Cardiac muscle cell (in vitro differentiated cells and primary cell): ENCODE results near the gene TMCC2. TPM values are rescaled to one million over a fixed set of nuclear protein-coding genes. Genes with fewer than 3 reads are reported as not detected.

ENCODE experiments used
- DNase-seq, 2 donors: peaks; one replicate each; pipeline versions ENCODE4 v3.0.0 to v3.0.0-alpha.2; 2010 to 2017; ENCODE audit warnings: low read depth in 1 of 2, low spot score in 1 of 2
- H3K27ac ChIP-seq: fragments of 200-600 bp; sonication (generic); 2 replicates; pipeline ENCODE4 v1.5.1; 2016
- H3K27me3 ChIP-seq: fragments of 200-600 bp; sonication (generic); 2 replicates; pipeline ENCODE4 v1.6.0; 2016; ENCODE audit warnings: control low read depth
- H3K36me3 ChIP-seq: fragments of 200-600 bp; sonication (generic); 2 replicates; pipeline ENCODE4 v1.5.1; 2016; ENCODE audit warnings: control low read depth
- H3K4me1 ChIP-seq: fragments of 200-600 bp; sonication (generic); 2 replicates; pipeline ENCODE4 v1.8.1; 2017; ENCODE audit warnings: low read depth, mild to moderate bottlenecking, mixed run types
- H3K4me3 ChIP-seq: fragments of 200-600 bp; sonication (generic); 2 replicates; pipeline ENCODE4 v1.5.1; 2016; ENCODE audit warnings: mild to moderate bottlenecking
- H3K9me3 ChIP-seq: fragments of 200-600 bp; sonication (generic); 2 replicates; pipeline ENCODE4 v1.5.1; 2017; ENCODE audit warnings: low read depth, mild to moderate bottlenecking, control low read depth
- polyA plus RNA-seq: library from polyadenylated mRNA; unstranded; fragments of >200 nt; fragmentation: Nextera tagmentation; extraction: Ambion mirVana; gene quantifications from 2 replicates; pipeline ENCODE4 v1.2.1, GENCODE V29; 2016
- total RNA-seq: library from RNA; depleted of rRNA; stranded (reverse); fragments of >200 nt; gene quantifications from 2 replicates; pipeline ENCODE4 v1.2.3, GENCODE V29; 2016
- TF ChIP-seq, protein P1 (sequence below): IDR thresholded peaks from 2 replicates; pipeline ENCODE4 v1.5.1; 2012; ENCODE audit warnings: low read depth, mild to moderate bottlenecking, low read length

Gene TMCC2
- total and polyA plus RNA-seq, 2 experiments from 2014 or later = 6.3 to 10.9 TPM

DNA sequence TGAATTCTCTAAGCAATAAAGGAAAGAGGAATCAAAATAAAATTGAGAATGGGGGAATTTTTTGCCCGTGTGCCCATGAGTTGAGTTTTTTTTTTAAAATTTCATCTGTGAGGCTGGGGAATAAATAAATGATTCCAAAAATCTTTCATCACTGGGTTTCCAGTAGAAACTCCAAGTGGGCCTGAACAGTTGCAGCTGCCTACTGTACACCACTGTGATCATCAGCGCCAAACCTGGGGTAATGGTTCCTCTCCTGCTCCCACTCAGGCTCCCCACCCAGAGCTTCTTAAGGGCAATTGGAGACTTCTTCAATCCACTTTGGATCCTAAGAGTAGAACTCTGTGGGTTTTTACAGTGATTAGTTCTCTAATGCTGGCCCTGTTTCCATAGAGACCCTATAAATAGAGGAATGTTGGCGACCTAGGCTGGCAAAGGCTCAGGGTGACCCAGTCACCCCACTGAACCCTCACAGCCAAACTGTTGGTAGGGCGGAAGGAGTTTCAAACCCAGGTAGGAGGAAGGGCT, 9.3 kb downstream of the TMCC2 start:
- H3K4me3 ChIP-seq = no peak overlapping the region
- peaks cover 7% of the 10 kb centered on the region for H3K27me3 ChIP-seq
- H3K36me3 ChIP-seq = no peaks in the 10 kb centered on the region
- TF ChIP-seq, protein P1, sequence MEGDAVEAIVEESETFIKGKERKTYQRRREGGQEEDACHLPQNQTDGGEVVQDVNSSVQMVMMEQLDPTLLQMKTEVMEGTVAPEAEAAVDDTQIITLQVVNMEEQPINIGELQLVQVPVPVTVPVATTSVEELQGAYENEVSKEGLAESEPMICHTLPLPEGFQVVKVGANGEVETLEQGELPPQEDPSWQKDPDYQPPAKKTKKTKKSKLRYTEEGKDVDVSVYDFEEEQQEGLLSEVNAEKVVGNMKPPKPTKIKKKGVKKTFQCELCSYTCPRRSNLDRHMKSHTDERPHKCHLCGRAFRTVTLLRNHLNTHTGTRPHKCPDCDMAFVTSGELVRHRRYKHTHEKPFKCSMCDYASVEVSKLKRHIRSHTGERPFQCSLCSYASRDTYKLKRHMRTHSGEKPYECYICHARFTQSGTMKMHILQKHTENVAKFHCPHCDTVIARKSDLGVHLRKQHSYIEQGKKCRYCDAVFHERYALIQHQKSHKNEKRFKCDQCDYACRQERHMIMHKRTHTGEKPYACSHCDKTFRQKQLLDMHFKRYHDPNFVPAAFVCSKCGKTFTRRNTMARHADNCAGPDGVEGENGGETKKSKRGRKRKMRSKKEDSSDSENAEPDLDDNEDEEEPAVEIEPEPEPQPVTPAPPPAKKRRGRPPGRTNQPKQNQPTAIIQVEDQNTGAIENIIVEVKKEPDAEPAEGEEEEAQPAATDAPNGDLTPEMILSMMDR = no peak
- no peaks in the 10 kb centered on the region for H3K9me3 ChIP-seq
- no peak overlapping the region for H3K27ac ChIP-seq
- H3K4me1 ChIP-seq = no peaks in the 10 kb centered on the region
- DNase-seq = no peak

DNA sequence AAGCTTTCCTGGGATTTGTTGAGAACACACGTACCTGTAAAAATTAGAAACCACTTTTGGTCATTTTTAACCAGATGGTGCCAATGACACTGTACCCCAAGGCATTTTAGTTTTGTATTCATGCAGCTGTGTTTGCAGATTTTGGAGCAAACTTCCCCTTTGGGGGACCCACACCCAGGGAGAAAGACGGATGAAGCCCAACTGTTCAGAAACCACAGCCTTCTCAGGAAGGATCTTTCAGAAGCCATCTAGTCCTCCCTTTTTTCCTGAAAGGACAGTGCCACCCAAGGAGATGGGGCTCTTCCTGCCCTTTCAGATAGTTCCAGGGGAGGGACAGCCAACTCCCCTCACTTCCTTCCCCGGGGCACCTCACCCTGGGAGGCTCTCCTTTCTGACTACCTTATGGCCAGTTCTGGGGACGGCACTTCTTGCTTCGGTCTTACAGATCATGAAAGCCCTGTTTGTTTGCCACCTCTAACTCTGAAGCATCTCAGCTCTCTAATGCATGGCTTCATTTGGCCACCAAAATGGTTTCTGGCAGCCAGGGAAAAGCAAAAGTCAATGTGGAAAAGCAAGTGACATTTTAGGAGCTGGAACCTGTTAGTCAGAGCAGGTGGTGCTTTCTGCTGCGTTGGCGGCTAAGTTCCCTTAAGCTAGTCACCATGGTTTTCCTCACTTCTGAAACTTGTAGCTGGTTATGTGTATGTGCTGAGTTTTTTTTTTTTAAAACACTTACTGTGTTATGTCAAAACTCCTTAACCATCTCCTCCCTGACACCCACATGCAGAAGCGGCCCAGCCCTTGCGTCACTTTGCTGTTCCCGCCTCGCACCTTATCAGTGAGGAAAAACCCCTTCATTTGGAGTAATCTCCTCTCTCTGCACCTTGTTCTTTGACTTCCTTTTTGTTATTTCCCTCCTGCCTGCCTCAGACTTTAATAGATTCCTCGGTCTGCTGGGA, 10.1 kb downstream of the TMCC2 start:
- Histone ChIP-seq H3K4me3 (no peak overlapping the region), H3K9me3 (no peaks in the 10 kb centered on the region), H3K27me3 (peaks cover 4% of the 10 kb centered on the region), H3K27ac (no peak overlapping the region), H3K4me1 (no peaks in the 10 kb centered on the region), H3K36me3 (no peaks in the 10 kb centered on the region)
- TF ChIP-seq, protein P1 = no peak
- DNase-seq = no peak

DNA sequence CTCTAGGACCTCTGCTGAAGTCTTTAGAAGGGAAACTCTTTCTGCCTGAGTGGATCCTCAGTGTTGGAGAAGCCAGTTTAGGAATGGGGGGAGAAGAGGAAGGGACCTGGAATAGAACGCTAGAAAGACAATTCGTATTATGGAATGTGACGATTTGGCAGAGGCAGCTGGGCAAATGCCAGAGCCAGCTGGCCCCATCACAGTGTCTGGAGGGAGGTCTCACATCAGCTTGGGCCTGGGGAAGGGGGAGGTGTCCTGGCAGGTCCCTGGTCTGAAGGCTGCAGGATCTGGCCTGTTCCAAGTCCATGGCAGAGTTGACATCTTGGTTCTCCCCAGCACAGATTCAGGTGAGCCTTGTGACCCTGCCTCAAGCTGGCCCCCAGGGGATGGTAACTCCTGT, 11.3 kb downstream of the TMCC2 start:
- no peaks in the 10 kb centered on the region for H3K9me3 ChIP-seq
- no peak overlapping the region for H3K27ac ChIP-seq
- H3K36me3 ChIP-seq = no peaks in the 10 kb centered on the region
- H3K4me3 ChIP-seq = no peak overlapping the region
- no peaks in the 10 kb centered on the region for H3K4me1 ChIP-seq
- H3K27me3 ChIP-seq = peaks cover 9% of the 10 kb centered on the region
- no peak for DNase-seq
- TF ChIP-seq, protein P1 = no peak

DNA sequence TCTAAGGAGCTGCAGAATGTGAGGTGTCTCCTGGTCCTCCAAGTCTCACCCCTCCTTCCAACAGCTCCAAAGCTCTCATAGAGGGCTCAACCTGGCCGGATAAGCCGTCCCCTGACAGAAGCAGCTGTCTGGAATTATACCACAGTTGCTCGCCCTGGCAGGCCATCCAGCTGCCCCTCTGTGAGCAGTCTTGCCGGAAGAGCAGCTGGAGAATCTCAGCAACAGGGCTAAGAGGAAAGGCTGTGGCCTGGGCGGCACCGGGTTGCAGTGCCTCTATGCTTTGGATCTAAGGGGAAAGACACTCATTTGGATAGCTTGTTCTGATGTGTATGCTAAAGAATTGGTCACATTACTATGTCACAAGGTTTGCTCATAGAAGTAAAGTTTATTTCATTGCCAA, 12.4 kb downstream of the TMCC2 start:
- no peaks in the 10 kb centered on the region for H3K4me1 ChIP-seq
- H3K36me3 ChIP-seq = no peaks in the 10 kb centered on the region
- TF ChIP-seq, protein P1 = no peak
- peaks cover 14% of the 10 kb centered on the region for H3K27me3 ChIP-seq
- no peaks in the 10 kb centered on the region for H3K9me3 ChIP-seq
- no peak overlapping the region for H3K27ac ChIP-seq
- H3K4me3 ChIP-seq = no peak overlapping the region
- DNase-seq = no peak

DNA sequence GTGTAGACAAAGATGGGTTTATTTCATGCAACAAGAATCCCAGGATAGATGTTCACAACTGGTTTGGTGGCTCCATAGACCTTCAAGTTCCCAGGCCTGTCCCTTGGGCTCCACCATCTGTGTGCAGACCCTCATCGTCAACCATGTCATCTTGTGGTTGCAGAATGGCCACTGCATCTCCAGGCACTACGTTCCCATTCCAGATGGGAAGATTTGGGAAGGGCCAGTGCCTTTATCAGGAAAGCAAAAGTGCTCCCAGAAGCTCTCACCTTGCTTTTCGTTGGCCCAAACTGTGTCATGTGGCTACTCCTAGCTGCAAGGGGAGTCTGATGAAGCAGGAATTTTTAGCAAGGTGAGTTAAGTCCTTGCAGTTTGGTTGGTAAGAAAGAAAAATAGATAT, 12.8 kb downstream of the TMCC2 start:
- Histone ChIP-seq H3K4me1 (no peaks in the 10 kb centered on the region), H3K4me3 (no peak overlapping the region), H3K27ac (no peak overlapping the region), H3K27me3 (peaks cover 14% of the 10 kb centered on the region), H3K9me3 (no peaks in the 10 kb centered on the region), H3K36me3 (no peaks in the 10 kb centered on the region)
- TF ChIP-seq, protein P1 = no peak
- DNase-seq = no peak
